SK-N-SH (cell line): Measurements from ENCODE around the gene BCL11B. TPM values are rescaled to one million over a fixed set of nuclear protein-coding genes. Genes with fewer than 3 reads are reported as not detected.

Experiments
- CTCF ChIA-PET: fragments of 300-600, 350-600 bp; formaldehyde crosslinking; extraction: SDS; loops from one replicate; lab custom pipeline; 2021; lab: Yijun Ruan, JAX
- POLR2A ChIA-PET: fragments of 350-600 bp; sonication (Branson Sonifier 250); formaldehyde crosslinking; extraction: SDS; loops from one replicate; lab custom pipeline; 2020; ENCODE audit warnings: antibody characterized with exemption, inconsistent platforms; lab: Yijun Ruan, JAX
- DNase-seq: peaks from one replicate; pipeline ENCODE4 v3.0.0; 2012
- H2AFZ ChIP-seq: fragments of 200-600 bp; sonication (generic); 2 replicates; pipeline ENCODE4 v1.8.1; 2016; ENCODE audit warnings: antibody characterized with exemption, mild to moderate bottlenecking, low read depth
- H3F3A ChIP-seq: fragments of 200-600 bp; sonication (generic); replicated peaks from 2 replicates; pipeline ENCODE3; 2016; ENCODE audit warnings: antibody characterized with exemption, mild to moderate bottlenecking; ENCODE audit not compliant: insufficient read depth
- H3K27ac ChIP-seq, 2 experiments: fragments of 200-500 bp in 1 of 2; fragments of 200-600 bp in 1 of 2; sonication (Bioruptor generic) in 1 of 2; sonication (generic), shearing (Covaris generic) in 1 of 2; 2 replicates each; pipeline versions ENCODE4 v1.5.1 to v1.6.1; 2014 to 2016; ENCODE audit warnings: low read depth in 2 of 2, inconsistent platforms in 1 of 2, low read length in 1 of 2, mild to moderate bottlenecking in 1 of 2, mixed read lengths in 1 of 2
- H3K27me3 ChIP-seq: fragments of 200-600 bp; sonication (generic), shearing (Covaris generic); 2 replicates; pipeline ENCODE4 v1.6.1; 2016; ENCODE audit warnings: mixed run types; ENCODE audit not compliant: insufficient read depth
- H3K36me3 ChIP-seq, 2 experiments: fragments of 200-500 bp in 1 of 2; fragments of 200-600 bp in 1 of 2; sonication (Bioruptor generic) in 1 of 2; sonication (generic) in 1 of 2; replicated peaks in 1 of 2; 2 replicates each; pipeline versions ENCODE3 to v1.5.1; 2014 to 2016; ENCODE audit warnings: low read length in 1 of 2, mild to moderate bottlenecking in 1 of 2; ENCODE audit not compliant: insufficient read depth in 2 of 2, control insufficient read depth in 1 of 2
- H3K4me1 ChIP-seq, 2 experiments: fragments of 200-500 bp in 1 of 2; fragments of 200-600 bp in 1 of 2; sonication (Bioruptor generic) in 1 of 2; sonication (generic), shearing (Covaris generic) in 1 of 2; 2 replicates each; pipeline versions ENCODE4 v1.5.1 to v1.6.1; 2014 to 2016; ENCODE audit warnings: low read depth in 1 of 2, low read length in 1 of 2, mixed run types in 1 of 2; ENCODE audit not compliant: insufficient read depth in 2 of 2, control insufficient read depth in 1 of 2
- H3K4me2 ChIP-seq: fragments of 200-600 bp; sonication (generic), shearing (Covaris generic); 2 replicates; pipeline ENCODE4 v1.6.1; 2017; ENCODE audit warnings: mixed run types
- H3K4me3 ChIP-seq, 2 experiments: fragments of 200-500 bp in 1 of 2; fragments of 200-600 bp in 1 of 2; sonication (Bioruptor generic) in 1 of 2; sonication (generic), shearing (Covaris generic) in 1 of 2; 2 replicates each; pipeline versions ENCODE4 v1.5.1 to v1.8.1; 2014 to 2016; ENCODE audit warnings: low read depth in 2 of 2, inconsistent platforms in 1 of 2, low read length in 1 of 2, mild to moderate bottlenecking in 1 of 2, mixed read lengths in 1 of 2, moderate library complexity in 1 of 2
- H3K79me2 ChIP-seq: fragments of 200-600 bp; sonication (generic); 2 replicates; pipeline ENCODE4 v1.8.1; 2017; ENCODE audit warnings: mild to moderate bottlenecking; ENCODE audit not compliant: insufficient read depth
- H3K9ac ChIP-seq: fragments of 200-600 bp; sonication (generic); 2 replicates; pipeline ENCODE4 v1.6.1; 2017; ENCODE audit warnings: mixed run types
- H3K9me2 ChIP-seq: fragments of 200-600 bp; sonication (generic); 2 replicates; pipeline ENCODE4 v1.6.1; 2017; ENCODE audit warnings: mixed run types
- H3K9me3 ChIP-seq: fragments of 200-600 bp; sonication (generic); 2 replicates; pipeline ENCODE4 v1.6.1; 2017; ENCODE audit warnings: mixed run types, mild to moderate bottlenecking, moderate library complexity
- H4K20me1 ChIP-seq: fragments of 200-600 bp; sonication (generic); 2 replicates; pipeline ENCODE4 v1.6.1; 2017; ENCODE audit warnings: mild to moderate bottlenecking, mixed run types; ENCODE audit not compliant: insufficient read depth
- ELF1 ChIP-seq: IDR thresholded peaks from 2 replicates; pipeline ENCODE4 v1.4.0; 2012
- EZH2phosphoT487 ChIP-seq: fragments of 200-600 bp; sonication (generic); IDR thresholded peaks from 2 replicates; pipeline ENCODE4 v1.6.1; 2017; ENCODE audit warnings: low read depth, mixed run types, mild to moderate bottlenecking, antibody characterized with exemption, moderate library complexity, borderline replicate concordance
- FOSL2 ChIP-seq: IDR thresholded peaks from 2 replicates; pipeline ENCODE4 v1.4.0; 2012; ENCODE audit warnings: low read depth, mild to moderate bottlenecking, moderate library complexity, borderline replicate concordance
- FOXJ3 ChIP-seq: sonication (generic); formaldehyde crosslinking; IDR thresholded peaks from 2 replicates; pipeline ENCODE4 v1.5.1; 2020; ENCODE audit warnings: mild to moderate bottlenecking, missing genetic modification reagents
- FOXM1 ChIP-seq: IDR thresholded peaks from 2 replicates; pipeline ENCODE4 v1.4.0; 2012; ENCODE audit warnings: low read depth, mild to moderate bottlenecking
- GABPA ChIP-seq: IDR thresholded peaks from 2 replicates; pipeline ENCODE4 v1.4.0; 2012; ENCODE audit warnings: low read depth, mild to moderate bottlenecking
- MXI1 ChIP-seq: IDR thresholded peaks from 2 replicates; pipeline ENCODE4 v1.6.1; 2012; ENCODE audit warnings: mild to moderate bottlenecking, low read depth, low read length, improper control_type of control experiment
- NFIC ChIP-seq: IDR thresholded peaks from 2 replicates; pipeline ENCODE4 v1.4.0; 2012; ENCODE audit warnings: borderline replicate concordance
- RFX5 ChIP-seq: IDR thresholded peaks from 2 replicates; pipeline ENCODE4 v1.6.1; 2012; ENCODE audit warnings: mild to moderate bottlenecking, improper control_type of control experiment, low read length
- SIN3A ChIP-seq: IDR thresholded peaks from 2 replicates; pipeline ENCODE4 v1.6.1; 2012; ENCODE audit warnings: low read depth, mild to moderate bottlenecking, low read length, moderate library complexity, borderline replicate concordance
- TCF12 ChIP-seq: IDR thresholded peaks from 2 replicates; pipeline ENCODE4 v1.4.0; 2012
- WGBS: methylation state at CpG from one replicate; pipeline ENCODE4 v1.1.6; 2017; ENCODE audit warnings: low lambda C conversion rate; 5-methylcytosine and 5-hydroxymethylcytosine counted together
- polyA plus RNA-seq, 3 experiments: library from polyadenylated mRNA; depleted of rRNA; stranded (reverse); fragments of >200 nt; gene quantifications; 2 replicates each; pipeline ENCODE4 v1.2.3, GENCODE V29; 2012
- TF ChIP-seq, protein P1 (sequence below): fragments of 150-350 bp; IDR thresholded peaks from 2 replicates; pipeline ENCODE4 v1.6.1; 2016; ENCODE audit warnings: mild to moderate bottlenecking, low read depth, low read length
- TF ChIP-seq, protein P2 (sequence below): IDR thresholded peaks from 2 replicates; pipeline ENCODE4 v1.4.0; 2012; ENCODE audit warnings: low read depth
- TF ChIP-seq, protein P3 (sequence below): IDR thresholded peaks from 2 replicates; pipeline ENCODE4; 2012
- TF ChIP-seq, protein P4 (sequence below): IDR thresholded peaks from 2 replicates; pipeline ENCODE4 v1.6.1; 2012; ENCODE audit warnings: mild to moderate bottlenecking, low read depth, low read length, moderate library complexity
- TF ChIP-seq, protein P5 (sequence below): IDR thresholded peaks from 2 replicates; pipeline ENCODE4 v1.4.0; 2012; ENCODE audit warnings: low read depth, borderline replicate concordance
- TF ChIP-seq, protein P6 (sequence below): fragments of 200-600 bp; sonication (generic); IDR thresholded peaks from 2 replicates; pipeline ENCODE4 v1.6.1; 2017; ENCODE audit warnings: antibody characterized with exemption, mild to moderate bottlenecking, moderate library complexity

Gene BCL11B
- polyA plus RNA-seq, 1 of the 3 experiments (the other 2 are of a cell fraction) = not detected

DNA sequence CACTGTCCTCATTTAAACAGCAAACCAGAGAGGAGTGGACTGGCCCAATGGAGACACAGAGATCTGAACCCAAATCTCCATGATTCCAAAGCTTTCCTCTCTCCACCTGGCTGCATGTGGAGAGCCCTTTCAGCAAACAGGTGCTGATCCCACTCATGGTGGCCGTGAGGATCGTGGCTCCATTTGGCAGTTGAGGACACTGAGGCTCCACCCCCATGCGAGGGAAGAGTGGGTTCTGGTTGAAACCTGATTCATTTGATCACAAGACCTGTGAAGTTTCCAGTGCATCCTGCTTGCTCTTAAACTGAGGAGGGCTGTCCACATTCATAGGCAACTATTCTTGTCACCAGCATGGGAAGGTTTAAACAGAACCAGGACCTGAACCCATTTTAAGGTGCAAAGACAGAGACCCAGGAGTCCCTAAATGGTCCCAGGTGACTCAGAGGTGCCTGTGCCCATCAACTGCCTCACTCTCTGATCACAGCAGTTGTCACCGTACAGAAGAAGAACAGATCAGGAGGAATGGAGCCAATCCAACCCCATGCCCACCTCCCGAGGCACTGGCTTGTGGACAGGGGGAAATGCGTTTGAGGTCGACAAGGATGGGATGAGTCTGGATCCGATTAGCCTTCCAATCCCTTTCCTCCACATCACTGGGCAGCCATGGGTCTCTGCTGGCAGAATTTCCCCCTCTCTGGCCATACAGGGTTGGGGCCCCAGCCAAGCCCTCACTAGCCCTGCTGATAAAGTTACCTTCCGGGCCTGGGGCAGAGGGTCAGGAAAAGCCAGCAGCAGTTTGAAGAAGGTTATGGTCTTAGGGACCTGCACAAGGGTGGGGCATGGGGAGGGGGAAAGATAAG is 45.5 kb upstream of the BCL11B start:
- CTCF ChIA-PET = interaction anchor here (1.1 kb wide), 1 partner anchor 98 kb away, joined by 3 read pairs; no protein-coding TSS in a partner anchor
- H3K36me3 ChIP-seq = no peaks in the 10 kb centered on the region
- no peaks in the 10 kb centered on the region for H3K9me2 ChIP-seq
- H2AFZ ChIP-seq = no peak overlapping the region
- H3K4me3 ChIP-seq = no peak overlapping the region
- H3K4me2 ChIP-seq = no peak overlapping the region
- no peaks in the 10 kb centered on the region for H3F3A ChIP-seq
- no peaks in the 10 kb centered on the region for H4K20me1 ChIP-seq
- WGBS = 12% methylated on average over 9 of the region's 9 CpGs
- TF ChIP-seq FOXM1 (no peak), FOSL2 (no peak), RFX5 (no peak), FOXJ3 (CRISPR knock-in tag) (no peak), NFIC (no peak), SIN3A (no peak), EZH2phosphoT487 (no peak), TCF12 (no peak), ELF1 (no peak), MXI1 (no peak), GABPA (no peak)
- TF ChIP-seq, protein P1, sequence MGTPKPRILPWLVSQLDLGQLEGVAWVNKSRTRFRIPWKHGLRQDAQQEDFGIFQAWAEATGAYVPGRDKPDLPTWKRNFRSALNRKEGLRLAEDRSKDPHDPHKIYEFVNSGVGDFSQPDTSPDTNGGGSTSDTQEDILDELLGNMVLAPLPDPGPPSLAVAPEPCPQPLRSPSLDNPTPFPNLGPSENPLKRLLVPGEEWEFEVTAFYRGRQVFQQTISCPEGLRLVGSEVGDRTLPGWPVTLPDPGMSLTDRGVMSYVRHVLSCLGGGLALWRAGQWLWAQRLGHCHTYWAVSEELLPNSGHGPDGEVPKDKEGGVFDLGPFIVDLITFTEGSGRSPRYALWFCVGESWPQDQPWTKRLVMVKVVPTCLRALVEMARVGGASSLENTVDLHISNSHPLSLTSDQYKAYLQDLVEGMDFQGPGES = no peak
- TF ChIP-seq, protein P2, sequence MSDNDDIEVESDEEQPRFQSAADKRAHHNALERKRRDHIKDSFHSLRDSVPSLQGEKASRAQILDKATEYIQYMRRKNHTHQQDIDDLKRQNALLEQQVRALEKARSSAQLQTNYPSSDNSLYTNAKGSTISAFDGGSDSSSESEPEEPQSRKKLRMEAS = no peak
- TF ChIP-seq, protein P3, sequence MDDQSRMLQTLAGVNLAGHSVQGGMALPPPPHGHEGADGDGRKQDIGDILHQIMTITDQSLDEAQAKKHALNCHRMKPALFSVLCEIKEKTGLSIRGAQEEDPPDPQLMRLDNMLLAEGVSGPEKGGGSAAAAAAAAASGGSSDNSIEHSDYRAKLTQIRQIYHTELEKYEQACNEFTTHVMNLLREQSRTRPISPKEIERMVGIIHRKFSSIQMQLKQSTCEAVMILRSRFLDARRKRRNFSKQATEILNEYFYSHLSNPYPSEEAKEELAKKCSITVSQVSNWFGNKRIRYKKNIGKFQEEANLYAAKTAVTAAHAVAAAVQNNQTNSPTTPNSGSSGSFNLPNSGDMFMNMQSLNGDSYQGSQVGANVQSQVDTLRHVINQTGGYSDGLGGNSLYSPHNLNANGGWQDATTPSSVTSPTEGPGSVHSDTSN = no peak
- TF ChIP-seq, protein P4, sequence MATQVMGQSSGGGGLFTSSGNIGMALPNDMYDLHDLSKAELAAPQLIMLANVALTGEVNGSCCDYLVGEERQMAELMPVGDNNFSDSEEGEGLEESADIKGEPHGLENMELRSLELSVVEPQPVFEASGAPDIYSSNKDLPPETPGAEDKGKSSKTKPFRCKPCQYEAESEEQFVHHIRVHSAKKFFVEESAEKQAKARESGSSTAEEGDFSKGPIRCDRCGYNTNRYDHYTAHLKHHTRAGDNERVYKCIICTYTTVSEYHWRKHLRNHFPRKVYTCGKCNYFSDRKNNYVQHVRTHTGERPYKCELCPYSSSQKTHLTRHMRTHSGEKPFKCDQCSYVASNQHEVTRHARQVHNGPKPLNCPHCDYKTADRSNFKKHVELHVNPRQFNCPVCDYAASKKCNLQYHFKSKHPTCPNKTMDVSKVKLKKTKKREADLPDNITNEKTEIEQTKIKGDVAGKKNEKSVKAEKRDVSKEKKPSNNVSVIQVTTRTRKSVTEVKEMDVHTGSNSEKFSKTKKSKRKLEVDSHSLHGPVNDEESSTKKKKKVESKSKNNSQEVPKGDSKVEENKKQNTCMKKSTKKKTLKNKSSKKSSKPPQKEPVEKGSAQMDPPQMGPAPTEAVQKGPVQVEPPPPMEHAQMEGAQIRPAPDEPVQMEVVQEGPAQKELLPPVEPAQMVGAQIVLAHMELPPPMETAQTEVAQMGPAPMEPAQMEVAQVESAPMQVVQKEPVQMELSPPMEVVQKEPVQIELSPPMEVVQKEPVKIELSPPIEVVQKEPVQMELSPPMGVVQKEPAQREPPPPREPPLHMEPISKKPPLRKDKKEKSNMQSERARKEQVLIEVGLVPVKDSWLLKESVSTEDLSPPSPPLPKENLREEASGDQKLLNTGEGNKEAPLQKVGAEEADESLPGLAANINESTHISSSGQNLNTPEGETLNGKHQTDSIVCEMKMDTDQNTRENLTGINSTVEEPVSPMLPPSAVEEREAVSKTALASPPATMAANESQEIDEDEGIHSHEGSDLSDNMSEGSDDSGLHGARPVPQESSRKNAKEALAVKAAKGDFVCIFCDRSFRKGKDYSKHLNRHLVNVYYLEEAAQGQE = no peak
- TF ChIP-seq, protein P5, sequence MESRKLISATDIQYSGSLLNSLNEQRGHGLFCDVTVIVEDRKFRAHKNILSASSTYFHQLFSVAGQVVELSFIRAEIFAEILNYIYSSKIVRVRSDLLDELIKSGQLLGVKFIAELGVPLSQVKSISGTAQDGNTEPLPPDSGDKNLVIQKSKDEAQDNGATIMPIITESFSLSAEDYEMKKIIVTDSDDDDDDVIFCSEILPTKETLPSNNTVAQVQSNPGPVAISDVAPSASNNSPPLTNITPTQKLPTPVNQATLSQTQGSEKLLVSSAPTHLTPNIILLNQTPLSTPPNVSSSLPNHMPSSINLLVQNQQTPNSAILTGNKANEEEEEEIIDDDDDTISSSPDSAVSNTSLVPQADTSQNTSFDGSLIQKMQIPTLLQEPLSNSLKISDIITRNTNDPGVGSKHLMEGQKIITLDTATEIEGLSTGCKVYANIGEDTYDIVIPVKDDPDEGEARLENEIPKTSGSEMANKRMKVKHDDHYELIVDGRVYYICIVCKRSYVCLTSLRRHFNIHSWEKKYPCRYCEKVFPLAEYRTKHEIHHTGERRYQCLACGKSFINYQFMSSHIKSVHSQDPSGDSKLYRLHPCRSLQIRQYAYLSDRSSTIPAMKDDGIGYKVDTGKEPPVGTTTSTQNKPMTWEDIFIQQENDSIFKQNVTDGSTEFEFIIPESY = no peak
- TF ChIP-seq, protein P6, sequence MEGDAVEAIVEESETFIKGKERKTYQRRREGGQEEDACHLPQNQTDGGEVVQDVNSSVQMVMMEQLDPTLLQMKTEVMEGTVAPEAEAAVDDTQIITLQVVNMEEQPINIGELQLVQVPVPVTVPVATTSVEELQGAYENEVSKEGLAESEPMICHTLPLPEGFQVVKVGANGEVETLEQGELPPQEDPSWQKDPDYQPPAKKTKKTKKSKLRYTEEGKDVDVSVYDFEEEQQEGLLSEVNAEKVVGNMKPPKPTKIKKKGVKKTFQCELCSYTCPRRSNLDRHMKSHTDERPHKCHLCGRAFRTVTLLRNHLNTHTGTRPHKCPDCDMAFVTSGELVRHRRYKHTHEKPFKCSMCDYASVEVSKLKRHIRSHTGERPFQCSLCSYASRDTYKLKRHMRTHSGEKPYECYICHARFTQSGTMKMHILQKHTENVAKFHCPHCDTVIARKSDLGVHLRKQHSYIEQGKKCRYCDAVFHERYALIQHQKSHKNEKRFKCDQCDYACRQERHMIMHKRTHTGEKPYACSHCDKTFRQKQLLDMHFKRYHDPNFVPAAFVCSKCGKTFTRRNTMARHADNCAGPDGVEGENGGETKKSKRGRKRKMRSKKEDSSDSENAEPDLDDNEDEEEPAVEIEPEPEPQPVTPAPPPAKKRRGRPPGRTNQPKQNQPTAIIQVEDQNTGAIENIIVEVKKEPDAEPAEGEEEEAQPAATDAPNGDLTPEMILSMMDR = no peak
- POLR2A ChIA-PET = no interaction called here
- H3K4me1 ChIP-seq = no peaks in the 10 kb centered on the region; a peak in 1 of 4 replicates
- DNase-seq = no peak
- H3K79me2 ChIP-seq = no peaks in the 10 kb centered on the region
- H3K27ac ChIP-seq = no peak overlapping the region
- no peaks in the 10 kb centered on the region for H3K9me3 ChIP-seq
- peaks cover 38% of the 10 kb centered on the region for H3K27me3 ChIP-seq
- H3K9ac ChIP-seq = no peak overlapping the region
